HFF-Myc (cell line): Measurements from ENCODE around the gene FANCM.

Experiments used
- DNase-seq: peaks from one replicate; pipeline ENCODE4 v3.0.0-alpha.2; 2011; ENCODE audit warnings: low read depth; ENCODE audit errors: extremely low read depth
- H3K4me3 ChIP-seq: replicated peaks from 2 replicates; pipeline ENCODE4 v1.5.1; 2011; ENCODE audit warnings: low read depth, mild to moderate bottlenecking, control low read depth, low read length
- TF ChIP-seq, protein P1 (sequence below): IDR thresholded peaks from 2 replicates; pipeline ENCODE4 v1.5.1; 2012; ENCODE audit warnings: mild to moderate bottlenecking, low read depth, low read length, control low read depth; ENCODE audit errors: missing control alignments

The FANCM gene

DNA sequence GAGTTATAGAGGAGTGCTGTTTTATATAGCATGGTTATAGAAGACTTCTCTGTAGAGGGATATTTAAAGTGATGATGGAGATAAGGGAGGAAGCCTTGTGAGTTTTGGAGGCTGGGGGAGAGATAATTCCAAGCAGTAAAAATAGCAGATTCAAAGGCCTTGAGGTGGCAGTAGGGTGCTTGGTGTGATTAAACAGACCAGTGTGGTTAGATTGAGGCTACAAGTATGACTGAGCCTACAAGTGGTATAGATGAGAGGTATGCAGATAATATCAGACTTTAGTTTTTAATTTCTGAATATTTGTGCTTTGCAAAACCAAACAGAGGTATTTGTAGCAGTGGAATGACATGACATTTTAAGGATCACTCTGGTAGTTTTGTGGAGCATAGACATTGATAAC is 20.3 kb downstream of the FANCM start:
- TF ChIP-seq, protein P1, sequence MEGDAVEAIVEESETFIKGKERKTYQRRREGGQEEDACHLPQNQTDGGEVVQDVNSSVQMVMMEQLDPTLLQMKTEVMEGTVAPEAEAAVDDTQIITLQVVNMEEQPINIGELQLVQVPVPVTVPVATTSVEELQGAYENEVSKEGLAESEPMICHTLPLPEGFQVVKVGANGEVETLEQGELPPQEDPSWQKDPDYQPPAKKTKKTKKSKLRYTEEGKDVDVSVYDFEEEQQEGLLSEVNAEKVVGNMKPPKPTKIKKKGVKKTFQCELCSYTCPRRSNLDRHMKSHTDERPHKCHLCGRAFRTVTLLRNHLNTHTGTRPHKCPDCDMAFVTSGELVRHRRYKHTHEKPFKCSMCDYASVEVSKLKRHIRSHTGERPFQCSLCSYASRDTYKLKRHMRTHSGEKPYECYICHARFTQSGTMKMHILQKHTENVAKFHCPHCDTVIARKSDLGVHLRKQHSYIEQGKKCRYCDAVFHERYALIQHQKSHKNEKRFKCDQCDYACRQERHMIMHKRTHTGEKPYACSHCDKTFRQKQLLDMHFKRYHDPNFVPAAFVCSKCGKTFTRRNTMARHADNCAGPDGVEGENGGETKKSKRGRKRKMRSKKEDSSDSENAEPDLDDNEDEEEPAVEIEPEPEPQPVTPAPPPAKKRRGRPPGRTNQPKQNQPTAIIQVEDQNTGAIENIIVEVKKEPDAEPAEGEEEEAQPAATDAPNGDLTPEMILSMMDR: no peak
- no peak for DNase-seq

DNA sequence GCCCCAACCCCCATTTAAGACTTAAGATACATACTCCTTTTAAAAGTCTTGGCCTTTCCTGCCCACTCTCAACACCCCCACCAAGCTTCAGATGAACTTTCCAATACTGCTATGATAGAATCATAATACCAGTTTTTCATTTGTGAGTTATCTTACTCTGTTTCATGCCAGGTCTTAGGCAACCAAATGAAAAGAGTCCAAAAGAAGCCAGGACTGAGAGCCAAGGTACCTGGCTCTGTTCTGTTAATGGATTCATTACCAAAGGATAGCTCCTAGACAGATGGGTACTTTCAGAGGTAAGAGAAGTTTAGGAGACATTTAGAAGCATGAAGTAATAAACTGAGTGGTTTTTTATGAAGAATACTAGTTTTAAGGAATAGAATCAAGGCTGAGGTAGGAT is 34.2 kb downstream of the FANCM start:
- no peak for DNase-seq
- no peak overlapping the region for H3K4me3 ChIP-seq
- TF ChIP-seq, protein P1: no peak

More for the DNA sequence above, 20.3 kb downstream of the FANCM start:
- H3K4me3 ChIP-seq: no peak overlapping the region

DNA sequence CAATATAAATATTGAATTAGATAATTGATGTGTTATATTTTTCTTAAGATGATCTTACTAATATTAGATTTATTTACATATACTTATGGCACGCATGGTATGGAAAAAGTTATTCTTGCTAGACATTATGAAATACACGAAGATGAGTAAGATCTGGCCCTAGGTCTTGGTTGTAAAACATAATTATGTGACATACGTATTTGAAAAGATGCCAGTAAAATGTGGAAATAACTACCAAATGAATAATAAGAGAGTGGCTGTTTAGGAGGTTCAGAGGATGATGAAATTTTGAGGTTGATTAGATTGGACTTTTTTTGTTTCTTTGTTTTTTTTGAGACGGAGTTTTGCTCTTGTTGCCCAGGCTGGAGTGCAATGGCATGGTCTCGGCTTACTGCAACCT is 41.3 kb downstream of the FANCM start:
- DNase-seq: no peak
- TF ChIP-seq, protein P1: no peak
- H3K4me3 ChIP-seq: no peak overlapping the region

DNA sequence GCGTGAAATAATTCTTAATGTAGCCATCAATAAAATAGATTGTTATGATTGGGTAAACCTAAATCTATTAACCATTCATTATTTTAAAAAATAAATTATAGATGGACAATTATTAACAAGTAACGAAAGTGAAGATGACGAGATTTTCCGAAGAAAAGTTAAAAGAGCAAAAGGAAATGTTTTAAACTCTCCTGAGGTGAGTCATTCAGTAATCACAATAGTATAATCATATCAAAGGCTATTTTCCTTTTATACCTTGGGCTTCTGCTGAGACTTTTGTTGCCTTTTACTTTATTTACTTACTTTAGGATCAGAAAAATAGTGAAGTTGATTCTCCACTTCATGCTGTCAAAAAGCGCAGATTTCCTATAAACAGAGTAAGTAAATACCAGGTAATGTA is 45.6 kb downstream of the FANCM start:
- TF ChIP-seq, protein P1: no peak
- no peak for DNase-seq
- H3K4me3 ChIP-seq: no peak overlapping the region

DNA sequence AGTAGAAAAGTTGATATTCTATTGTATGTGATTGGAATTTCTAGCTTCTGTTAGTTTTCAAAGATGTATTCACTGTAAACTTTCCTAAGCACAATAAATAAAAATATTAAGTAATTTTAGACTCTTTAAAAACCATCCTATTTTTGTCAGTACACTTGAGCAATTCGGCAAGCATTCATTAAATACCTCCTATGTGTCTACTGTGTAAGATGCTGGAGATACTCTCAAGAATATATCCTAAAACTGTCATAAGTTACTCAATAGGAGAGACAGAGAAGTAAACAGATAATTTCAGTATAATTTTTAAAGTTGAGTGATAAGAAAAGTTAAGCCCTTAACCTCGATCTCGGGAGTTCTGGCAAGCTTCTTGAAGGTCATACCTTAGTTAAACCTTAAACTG is 46.1 kb downstream of the FANCM start:
- no peak overlapping the region for H3K4me3 ChIP-seq
- no peak for DNase-seq
- TF ChIP-seq, protein P1: no peak

DNA sequence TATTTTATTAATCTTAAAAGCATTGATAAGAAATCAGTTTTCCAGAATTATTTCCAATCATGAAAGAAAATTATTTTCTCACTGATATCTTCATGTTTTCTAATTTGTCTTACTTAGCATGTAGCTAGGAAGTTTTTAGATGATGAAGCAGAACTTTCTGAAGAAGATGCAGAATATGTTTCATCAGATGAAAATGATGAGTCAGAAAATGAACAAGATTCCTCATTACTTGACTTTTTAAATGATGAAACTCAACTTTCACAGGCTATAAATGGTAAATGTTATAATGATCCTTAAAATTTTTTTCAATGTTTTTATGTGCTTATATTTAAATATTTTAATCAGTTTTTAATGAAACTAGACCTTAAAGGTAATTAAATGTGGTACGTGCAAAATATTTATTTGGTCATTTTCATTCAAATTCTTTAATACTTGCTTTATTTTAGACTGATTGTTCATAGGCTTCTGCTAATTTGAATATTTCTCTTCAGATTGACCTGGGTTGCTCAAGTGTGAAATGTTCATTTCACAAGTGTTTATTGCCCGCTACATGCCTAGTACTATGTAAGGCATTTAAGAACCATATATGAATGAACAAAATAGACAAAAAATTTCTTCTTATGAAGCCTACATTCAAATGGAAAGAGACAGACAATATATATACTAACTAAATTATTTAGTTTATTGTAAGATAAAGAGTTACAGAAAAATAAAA is 49.5 kb downstream of the FANCM start:
- H3K4me3 ChIP-seq: no peak overlapping the region
- TF ChIP-seq, protein P1: no peak
- DNase-seq: no peak

DNA sequence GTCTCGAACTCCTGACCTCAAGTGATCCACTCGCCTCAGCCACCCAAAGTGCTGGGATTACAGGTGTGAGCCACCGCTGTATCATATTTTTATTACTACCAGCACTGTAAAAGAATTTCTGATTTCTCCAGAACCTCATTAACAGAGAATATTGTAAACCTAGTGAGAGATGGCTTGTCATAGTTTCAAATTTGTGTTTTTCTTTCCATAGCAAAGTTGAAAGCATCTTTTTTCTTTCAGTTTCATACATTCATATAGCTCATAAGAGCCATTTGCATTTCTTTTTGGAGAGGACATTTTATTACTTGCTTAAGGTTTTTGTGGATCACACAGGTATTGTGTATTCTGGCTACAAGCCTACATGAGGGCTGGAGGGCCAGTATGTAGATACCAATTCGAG is 59.2 kb downstream of the FANCM start:
- TF ChIP-seq, protein P1: no peak
- no peak overlapping the region for H3K4me3 ChIP-seq
- no peak for DNase-seq
